ENCODE data around the gene DNAJC11.

DNA sequence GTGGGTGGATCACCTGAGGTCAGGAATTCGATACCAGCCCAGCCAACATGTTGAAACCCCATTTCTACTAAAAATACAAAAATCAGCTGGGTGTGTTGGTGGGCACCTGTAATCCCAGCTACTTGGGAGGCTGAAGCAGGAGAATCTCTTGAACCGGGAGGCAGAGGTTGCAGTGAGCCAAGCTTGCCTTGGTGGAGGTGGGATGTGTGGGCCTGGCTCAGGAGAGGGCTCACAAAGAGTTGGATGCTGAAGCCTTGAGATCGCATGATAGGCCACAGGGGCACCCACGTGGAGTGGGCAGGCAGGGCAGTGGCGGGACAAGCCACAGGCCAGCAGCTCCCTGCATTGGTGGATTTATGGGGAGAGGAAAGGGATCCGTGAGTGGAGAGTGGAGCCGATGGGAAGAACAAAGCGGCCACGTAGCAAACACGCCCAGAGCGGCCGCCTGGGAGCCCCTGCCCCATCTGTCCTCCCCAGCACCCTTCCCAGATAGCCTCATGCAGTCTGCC, 72.6 kb downstream of the DNAJC11 start:
- TF ChIP-seq, protein P1, sequence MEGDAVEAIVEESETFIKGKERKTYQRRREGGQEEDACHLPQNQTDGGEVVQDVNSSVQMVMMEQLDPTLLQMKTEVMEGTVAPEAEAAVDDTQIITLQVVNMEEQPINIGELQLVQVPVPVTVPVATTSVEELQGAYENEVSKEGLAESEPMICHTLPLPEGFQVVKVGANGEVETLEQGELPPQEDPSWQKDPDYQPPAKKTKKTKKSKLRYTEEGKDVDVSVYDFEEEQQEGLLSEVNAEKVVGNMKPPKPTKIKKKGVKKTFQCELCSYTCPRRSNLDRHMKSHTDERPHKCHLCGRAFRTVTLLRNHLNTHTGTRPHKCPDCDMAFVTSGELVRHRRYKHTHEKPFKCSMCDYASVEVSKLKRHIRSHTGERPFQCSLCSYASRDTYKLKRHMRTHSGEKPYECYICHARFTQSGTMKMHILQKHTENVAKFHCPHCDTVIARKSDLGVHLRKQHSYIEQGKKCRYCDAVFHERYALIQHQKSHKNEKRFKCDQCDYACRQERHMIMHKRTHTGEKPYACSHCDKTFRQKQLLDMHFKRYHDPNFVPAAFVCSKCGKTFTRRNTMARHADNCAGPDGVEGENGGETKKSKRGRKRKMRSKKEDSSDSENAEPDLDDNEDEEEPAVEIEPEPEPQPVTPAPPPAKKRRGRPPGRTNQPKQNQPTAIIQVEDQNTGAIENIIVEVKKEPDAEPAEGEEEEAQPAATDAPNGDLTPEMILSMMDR (IDR thresholded peaks at IDR 0.05; ENCODE audit: low read depth, low read length): no peak
- TF ChIP-seq EZH2phosphoT487 (IDR thresholded peaks at IDR 0.05; ENCODE audit: low read depth): no peak
